Activated naive CD4-positive, alpha-beta T cell treated with anti-CD3 and anti-CD28 coated beads, Interleukin-2, amount 50 U/mL, for 24 hours (primary cell): ENCODE results near the gene NPRL2.

ENCODE experiments used
- H3K27ac Mint-ChIP-seq: one replicate; pipeline ENCODE4 v1.8.0; 2021; ENCODE audit warnings: mild to moderate bottlenecking, mixed read lengths
- H3K27me3 Mint-ChIP-seq: one replicate; pipeline ENCODE4 v1.8.0; 2021; ENCODE audit warnings: mixed read lengths
- H3K36me3 Mint-ChIP-seq: one replicate; pipeline ENCODE4 v1.8.0; 2021; ENCODE audit warnings: mixed read lengths
- H3K4me1 Mint-ChIP-seq: one replicate; pipeline ENCODE4 v1.8.0; 2021; ENCODE audit warnings: mixed read lengths
- H3K4me3 Mint-ChIP-seq: one replicate; pipeline ENCODE4 v1.8.0; 2021; ENCODE audit warnings: mild to moderate bottlenecking, mixed read lengths
- H3K9me3 Mint-ChIP-seq: one replicate; pipeline ENCODE4 v1.8.0; 2021; ENCODE audit warnings: mixed read lengths

NPRL2 gene

DNA sequence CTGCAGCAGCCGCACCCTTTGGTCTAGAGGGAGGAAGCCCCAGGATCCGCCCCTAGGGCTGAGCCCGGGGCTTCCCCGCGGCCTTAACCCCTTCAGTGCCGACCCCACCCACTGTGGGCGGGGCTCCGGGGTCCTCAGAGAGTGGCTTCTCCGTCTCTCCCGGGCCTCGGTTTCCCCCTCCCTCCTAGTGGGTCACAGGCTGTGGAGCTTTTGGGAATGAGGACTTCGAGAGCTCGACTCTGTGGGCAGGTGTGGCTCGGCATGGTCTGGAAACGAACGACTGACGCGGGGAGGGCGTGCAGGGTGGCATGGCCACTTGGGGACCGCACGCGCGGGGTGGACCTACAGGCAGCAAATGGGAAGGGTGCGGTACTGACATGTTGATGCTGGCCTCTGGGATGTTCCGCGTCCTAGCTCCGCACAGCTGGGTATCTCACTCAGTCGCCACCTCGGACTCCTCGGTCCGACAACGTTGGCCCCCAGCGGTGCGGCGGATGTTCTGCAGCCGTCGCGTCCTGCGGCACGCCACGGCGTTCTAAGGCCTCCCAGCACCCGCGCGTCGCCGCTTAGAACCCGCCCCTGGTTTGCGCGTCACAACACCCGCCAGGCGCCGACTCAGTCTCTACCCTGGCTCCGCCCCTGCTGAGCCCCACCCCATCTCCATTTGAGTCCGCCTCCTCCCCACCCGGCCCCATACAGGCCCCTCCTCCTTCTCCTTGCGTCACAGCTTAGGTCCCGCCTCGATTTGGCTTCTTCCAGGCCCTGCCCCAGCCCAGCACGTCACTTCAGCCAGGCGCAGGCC, 51.5 kb downstream of the NPRL2 start, which contains the start of the genes HYAL3 and NAA80:
Gene HYAL3, minus strand, starts transcription at position 570 of the 802 bp plus-strand sequence. CDS start 3,803 bp downstream, outside the sequence.
Gene NAA80, minus strand, starts transcription at position 570 of the 802 bp plus-strand sequence. CDS start 1,942 bp downstream, outside the sequence.
- H3K27ac Mint-ChIP-seq = peak within 1 kb of the TSS; percentile 97
- peaks cover 25% of the 10 kb centered on the region for H3K4me1 Mint-ChIP-seq
- H3K36me3 Mint-ChIP-seq = no peaks in the 10 kb centered on the region
- no peaks in the 10 kb centered on the region for H3K9me3 Mint-ChIP-seq
- no peaks in the 10 kb centered on the region for H3K27me3 Mint-ChIP-seq
- H3K4me3 Mint-ChIP-seq = peak within 1 kb of the TSS; percentile 93

DNA sequence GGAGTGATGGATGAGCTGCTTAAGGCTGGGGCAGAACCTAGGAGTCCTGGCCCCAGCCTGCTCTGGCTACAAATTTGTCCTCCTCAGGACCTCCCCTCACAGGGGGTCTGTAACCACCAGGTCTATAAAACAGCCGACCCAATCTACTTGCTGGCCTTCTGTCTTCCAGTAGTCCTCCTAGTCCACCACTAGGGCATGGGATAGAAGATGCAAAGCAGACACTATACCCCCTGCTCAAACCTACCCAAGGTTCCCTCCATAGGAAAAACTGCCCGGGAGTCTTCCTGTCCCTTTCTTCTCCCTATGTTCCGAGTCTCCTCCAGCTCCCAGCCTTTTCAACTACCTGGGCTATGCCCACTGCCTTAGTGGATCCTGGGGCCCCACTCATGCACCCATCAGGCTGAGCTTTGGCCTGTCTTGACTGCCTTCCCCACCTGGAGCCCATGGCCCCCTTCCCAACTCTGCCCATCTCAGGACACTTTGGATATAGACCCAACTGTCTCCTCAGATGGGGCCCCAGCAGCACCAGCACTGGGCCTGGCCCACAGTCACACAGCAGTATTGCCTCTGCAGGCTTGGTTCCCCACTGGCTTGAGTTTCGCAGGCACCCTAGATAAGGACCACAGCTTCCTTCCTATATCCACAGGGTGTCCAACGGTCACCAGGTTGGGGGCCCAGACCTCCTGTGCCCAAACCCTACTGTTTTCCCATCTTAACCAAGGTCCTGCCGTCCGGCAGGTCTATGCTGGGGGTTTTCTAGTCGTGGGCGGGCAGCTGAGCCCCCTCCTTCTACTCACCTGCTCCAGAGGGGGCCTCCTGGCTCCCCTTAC, 52.5 kb downstream of the NPRL2 start:
- Mint-ChIP-seq H3K27ac (peak overlapping the region; percentile 17), H3K4me3 (peak overlapping the region; percentile 93), H3K27me3 (no peaks in the 10 kb centered on the region), H3K36me3 (no peaks in the 10 kb centered on the region), H3K4me1 (peaks cover 25% of the 10 kb centered on the region), H3K9me3 (no peaks in the 10 kb centered on the region)

DNA sequence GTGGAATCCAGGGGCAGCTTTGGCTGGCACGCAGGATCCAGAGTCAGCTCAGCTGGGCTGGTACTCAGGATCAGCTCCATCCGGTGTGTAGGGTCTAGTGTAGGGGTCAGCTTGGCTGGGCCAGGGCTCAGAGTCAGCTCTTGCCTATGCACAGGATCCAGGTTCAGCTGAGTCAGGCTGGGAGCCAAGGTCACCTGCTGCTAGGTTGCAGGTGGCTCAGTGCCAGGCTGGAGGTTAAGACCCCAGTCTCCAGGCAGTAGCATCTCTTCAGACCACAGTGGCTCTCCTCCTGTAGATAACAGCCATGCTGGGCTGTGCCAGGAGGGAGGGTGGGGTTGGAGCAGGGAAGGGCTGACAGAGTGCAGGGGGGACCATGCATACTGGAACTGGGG, 53.2 kb downstream of the NPRL2 start:
- Mint-ChIP-seq H3K4me1 (peaks cover 31% of the 10 kb centered on the region), H3K4me3 (no peak overlapping the region)

More for the DNA sequence above, 53.2 kb downstream of the NPRL2 start:
- H3K9me3 Mint-ChIP-seq = no peaks in the 10 kb centered on the region
- no peaks in the 10 kb centered on the region for H3K27me3 Mint-ChIP-seq
- H3K36me3 Mint-ChIP-seq = no peaks in the 10 kb centered on the region
- no peak overlapping the region for H3K27ac Mint-ChIP-seq
